ENCODE data around the gene ZFAND3. TPM values are rescaled to one million over a fixed set of nuclear protein-coding genes. Genes with fewer than 3 reads are reported as not detected.

Gene ZFAND3
- total and polyA plus RNA-seq, 10 of the 15 experiments (the other 5 are each of a cell fraction or from before 2014, with no cell fraction given) = 0.90 to 34.4 (median 16.3) TPM

- WGBS (ENCODE audit: insufficient coverage, insufficient replicate concordance, low lambda C conversion rate, missing lambda C conversion rate) = 78% methylated on average over 7 of the region's 7 CpGs
- no peak overlapping the region for H3K4me2 ChIP-seq (ENCODE audit: control insufficient read depth, insufficient read depth)
Observed at GRCh38 chr6:38194589-38194988, 375.1 kb downstream of the ZFAND3 start.

GRCh38 chr6:38195113-38195635 is 375.6 kb downstream of the ZFAND3 start:
- ChIA-PET SMC1A (ENCODE audit: uncharacterized antibody, unreplicated experiment) (no interaction called here), RAD21 (ENCODE audit: unreplicated experiment) (no interaction called here), CTCF (no interaction called here), POLR2A (no interaction called here)
- TF ChIP-seq RB1 (IDR thresholded peaks at IDR 0.05; ENCODE audit: borderline replicate concordance) (no peak), EP300 (IDR thresholded peaks at IDR 0.05; ENCODE audit: borderline replicate concordance in 1 of 2, control insufficient read depth in 1 of 2, low read depth in 2 of 2, low read length in 2 of 2) (no peak), KAT2A (conservative IDR thresholded peaks at IDR 0.05; ENCODE audit: control insufficient read depth, low read depth, low read length) (no peak), GATAD2B (conservative IDR thresholded peaks at IDR 0.05; ENCODE audit: low read depth) (no peak), YBX1 (IDR thresholded peaks at IDR 0.05) (no peak), HCFC1 (IDR thresholded peaks at IDR 0.05; ENCODE audit: low read length) (no peak), JUND (IDR thresholded peaks at IDR 0.05; ENCODE audit: low read depth, low read length) (no peak), JUNB (IDR thresholded peaks at IDR 0.05) (no peak), RFX5 (IDR thresholded peaks at IDR 0.05; ENCODE audit: low read depth, low read length) (no peak), EED (IDR thresholded peaks at IDR 0.05; ENCODE audit: low read depth) (no peak), EGR1 (IDR thresholded peaks at IDR 0.05; ENCODE audit: borderline replicate concordance in 1 of 2, low read depth in 2 of 2, low read length in 2 of 2) (no peak)
- TF ChIP-seq, protein P1, sequence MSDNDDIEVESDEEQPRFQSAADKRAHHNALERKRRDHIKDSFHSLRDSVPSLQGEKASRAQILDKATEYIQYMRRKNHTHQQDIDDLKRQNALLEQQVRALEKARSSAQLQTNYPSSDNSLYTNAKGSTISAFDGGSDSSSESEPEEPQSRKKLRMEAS (IDR thresholded peaks at IDR 0.05; ENCODE audit: low read depth, low read length) = no peak
- no peaks in the 10 kb centered on the region for H3K4me1 ChIP-seq (ENCODE audit: control insufficient read depth, insufficient read depth, low read length)
- no peak for DNase-seq (ENCODE audit: low read depth, low spot score)
- no peaks in the 10 kb centered on the region for H3K9me3 ChIP-seq (replicated peaks; ENCODE audit: control insufficient read depth, insufficient read depth, low read length)
- 81% methylated on average over 5 of the region's 5 CpGs for WGBS (ENCODE audit: insufficient coverage, insufficient replicate concordance, low lambda C conversion rate, missing lambda C conversion rate)
- H3K4me2 ChIP-seq (ENCODE audit: control insufficient read depth, insufficient read depth) = no peak overlapping the region
- no peak overlapping the region for H3K4me3 ChIP-seq
- no peak overlapping the region for H3K27ac ChIP-seq (ENCODE audit: control insufficient read depth, insufficient read depth)
- no peaks in the 10 kb centered on the region; a peak in 1 of 4 replicates for H3K36me3 ChIP-seq (ENCODE audit: control insufficient read depth in 2 of 2, insufficient read depth in 2 of 2, low read length in 1 of 2)
- no peaks in the 10 kb centered on the region for H4K20me1 ChIP-seq (ENCODE audit: control insufficient read depth, insufficient read depth)
- no peak overlapping the region for H3K9ac ChIP-seq (ENCODE audit: control insufficient read depth, insufficient read depth, low read length)
- in situ Hi-C loops (cut with MboI) (no loop called here), intact Hi-C loops (cut with micrococcal nuclease; ENCODE audit: unreplicated experiment) (no loop called here)
- no peak overlapping the region for H2AFZ ChIP-seq (ENCODE audit: control insufficient read depth, low read depth, low read length)
- FAIRE-seq = no peak
- ATAC-seq = no peak
- H3K79me2 ChIP-seq (ENCODE audit: control insufficient read depth, insufficient read depth, low read length) = no peaks in the 10 kb centered on the region
- no peaks in the 10 kb centered on the region for H3K27me3 ChIP-seq (replicated peaks in 1 of 2; ENCODE audit: control insufficient read depth in 2 of 2, insufficient read depth in 2 of 2, low read length in 1 of 2)
- BruUV-seq (replicated peaks) = no TSS peak

More at GRCh38 chr6:38194589-38194988, 375.1 kb downstream of the ZFAND3 start:
- ChIA-PET POLR2A (no interaction called here), CTCF (no interaction called here), SMC1A (ENCODE audit: uncharacterized antibody, unreplicated experiment) (no interaction called here), RAD21 (ENCODE audit: unreplicated experiment) (no interaction called here)
- Histone ChIP-seq H3K36me3 (ENCODE audit: control insufficient read depth in 2 of 2, insufficient read depth in 2 of 2, low read length in 1 of 2) (no peaks in the 10 kb centered on the region; a peak in 1 of 4 replicates), H3K4me1 (ENCODE audit: control insufficient read depth, insufficient read depth, low read length) (no peaks in the 10 kb centered on the region), H2AFZ (ENCODE audit: control insufficient read depth, low read depth, low read length) (no peak overlapping the region), H3K4me3 (no peak overlapping the region), H3K9me3 (replicated peaks; ENCODE audit: control insufficient read depth, insufficient read depth, low read length) (no peaks in the 10 kb centered on the region), H3K27ac (ENCODE audit: control insufficient read depth, insufficient read depth) (no peak overlapping the region), H3K9ac (ENCODE audit: control insufficient read depth, insufficient read depth, low read length) (no peak overlapping the region), H3K79me2 (ENCODE audit: control insufficient read depth, insufficient read depth, low read length) (no peaks in the 10 kb centered on the region), H3K27me3 (replicated peaks in 1 of 2; ENCODE audit: control insufficient read depth in 2 of 2, insufficient read depth in 2 of 2, low read length in 1 of 2) (no peaks in the 10 kb centered on the region), H4K20me1 (ENCODE audit: control insufficient read depth, insufficient read depth) (no peaks in the 10 kb centered on the region)
- no peak for TF ChIP-seq ZNF384 (IDR thresholded peaks at IDR 0.05; ENCODE audit: borderline replicate concordance, low read depth, low read length)
- no peak for TF ChIP-seq SMAD1 (IDR thresholded peaks at IDR 0.05; ENCODE audit: low read depth, partially characterized antibody)
- no peak for TF ChIP-seq ZSCAN29 (IDR thresholded peaks at IDR 0.05)
- TF ChIP-seq CBX3 (IDR thresholded peaks at IDR 0.05; ENCODE audit: borderline replicate concordance, low read depth) = no peak
- no peak for TF ChIP-seq USF2 (IDR thresholded peaks at IDR 0.05; ENCODE audit: borderline replicate concordance, low read depth, low read length)
- no peak for TF ChIP-seq NFYB (IDR thresholded peaks at IDR 0.05; ENCODE audit: insufficient read depth, low read depth, low read length)
- TF ChIP-seq YY1 (IDR thresholded peaks at IDR 0.05; ENCODE audit: low read depth, low read length) = no peak
- no peak for TF ChIP-seq HDAC6 (IDR thresholded peaks at IDR 0.05; ENCODE audit: unreplicated experiment)
- no peak for TF ChIP-seq SP1 (IDR thresholded peaks at IDR 0.05; ENCODE audit: low read depth, low read length)
- no peak for TF ChIP-seq BACH1 (IDR thresholded peaks at IDR 0.05; ENCODE audit: borderline replicate concordance)
- ATAC-seq = no peak
- intact Hi-C loops (cut with micrococcal nuclease; ENCODE audit: unreplicated experiment) = no loop called here
- in situ Hi-C loops (cut with MboI) = no loop called here
- FAIRE-seq = no peak
- BruUV-seq (replicated peaks) = no TSS peak
- no peak for DNase-seq (ENCODE audit: low read depth, low spot score)
